EH (cell line): ENCODE results near the gene KLHL15.
"Not testable (repeated sequence)": the region's sequence is repeated elsewhere in the genome, so short reads cannot be mapped to it uniquely, and the experiment has no call there.

Experiments
- DNase-seq: peaks from one replicate; pipeline ENCODE4 v3.0.0-alpha.2; 2015; ENCODE audit warnings: low read depth

The KLHL15 gene

DNA sequence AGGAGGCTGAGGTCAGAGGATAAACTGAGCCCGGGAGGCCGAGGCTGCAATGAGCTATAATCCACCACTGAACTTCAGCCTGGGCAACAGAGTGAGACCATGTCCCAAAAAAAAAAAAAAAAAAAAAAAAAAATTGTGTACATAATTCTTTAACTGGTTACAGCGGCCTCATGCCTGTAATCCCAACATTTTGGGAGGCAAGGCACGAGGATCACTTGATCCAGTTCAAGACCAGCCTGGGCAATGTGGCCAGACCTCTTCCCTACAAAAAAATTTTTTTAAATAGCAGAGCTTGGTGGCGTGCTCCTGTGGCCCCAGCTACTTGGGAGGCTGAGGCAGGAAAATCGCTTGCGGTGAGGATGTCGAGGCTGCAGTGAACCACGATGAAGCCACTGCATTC lies 9.3 kb downstream of the KLHL15 start:
- DNase-seq, result no peak

DNA sequence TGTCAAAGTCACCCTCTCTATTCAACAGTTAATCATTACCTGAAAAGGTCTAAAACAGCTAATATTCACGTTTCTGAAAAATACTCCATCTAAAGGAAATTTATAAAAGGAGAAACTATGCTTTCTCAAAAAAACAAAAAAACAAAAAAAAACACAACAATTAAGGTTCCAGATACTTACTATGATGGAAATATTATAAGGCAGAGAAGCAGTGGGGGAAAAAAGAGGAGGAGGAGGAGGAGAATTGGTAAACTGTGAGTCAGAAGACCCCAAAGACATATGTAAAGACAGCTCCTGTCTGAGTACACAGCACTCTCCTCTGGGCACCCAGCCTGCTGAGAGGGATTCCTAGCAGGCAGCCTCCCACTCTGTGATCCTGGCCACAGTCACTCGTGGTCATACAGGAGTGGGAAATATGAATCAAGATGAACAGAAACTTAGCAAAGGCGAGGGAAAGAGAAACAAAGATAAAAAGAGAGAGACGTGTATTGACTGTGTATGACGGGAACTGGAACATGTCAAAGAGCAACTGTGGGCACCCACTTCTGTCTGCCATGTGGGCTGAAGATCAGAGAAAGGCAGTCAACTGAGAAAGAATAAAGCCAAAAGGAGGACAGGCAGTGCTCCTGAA lies 12.5 kb downstream of the KLHL15 start:
- no peak for DNase-seq

DNA sequence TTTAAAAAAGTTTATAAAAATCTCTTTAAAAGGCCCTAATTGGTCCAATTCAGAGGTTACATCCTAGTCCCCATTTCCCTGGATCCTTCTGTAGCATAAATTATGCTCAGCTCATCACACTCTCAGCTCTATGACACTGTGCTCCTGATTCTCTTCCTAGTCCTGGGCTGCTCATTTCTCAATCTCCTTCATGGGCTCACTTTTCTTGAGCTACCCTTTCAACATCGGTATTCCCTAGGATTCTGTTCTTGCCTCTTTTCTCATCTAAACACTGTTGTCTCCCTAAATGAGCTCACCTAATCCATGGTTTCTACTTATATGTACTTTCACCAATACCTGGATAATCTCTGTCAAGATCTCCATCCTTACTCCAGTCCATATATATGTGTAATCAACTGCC lies 14.7 kb downstream of the KLHL15 start:
- no peak for DNase-seq

DNA sequence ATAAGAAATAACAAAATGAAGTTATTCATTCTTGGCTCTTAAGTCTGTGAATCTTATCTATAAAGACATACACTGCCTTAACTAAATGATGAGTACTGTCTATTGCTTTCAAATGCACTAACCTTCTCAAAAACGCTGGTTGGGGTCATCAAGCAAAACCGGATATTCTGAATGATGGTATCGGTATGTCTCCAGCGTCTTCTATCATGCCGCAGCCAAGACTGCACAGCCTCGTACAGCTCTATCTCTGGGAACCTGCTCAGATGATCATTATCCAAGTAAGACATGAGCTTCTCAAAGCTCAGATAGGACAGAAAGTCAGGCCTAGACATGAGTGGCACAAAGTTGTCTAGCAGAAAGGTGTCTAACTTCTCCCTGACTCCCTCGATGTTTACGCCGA lies 21.1 kb downstream of the KLHL15 start:
- no peak for DNase-seq

DNA sequence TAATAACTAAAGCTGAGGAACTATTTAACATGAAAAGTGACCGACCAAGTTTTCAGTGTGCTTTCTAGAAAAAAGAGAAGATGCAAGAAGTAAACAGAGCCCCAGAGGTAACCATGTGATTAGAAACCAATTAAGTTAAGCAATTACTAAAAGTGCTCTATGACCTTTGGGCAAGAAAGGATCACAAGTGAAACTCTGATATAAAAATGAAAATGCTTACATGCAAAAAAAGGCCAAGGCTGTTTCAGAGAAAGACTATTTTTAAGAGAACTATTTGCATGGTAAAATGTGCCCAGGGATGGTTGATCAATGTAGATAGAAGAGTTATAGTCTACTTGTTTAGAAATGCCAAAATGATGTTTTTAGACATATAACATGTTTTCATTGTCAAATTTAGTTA lies 22.0 kb downstream of the KLHL15 start:
- DNase-seq, result no peak

DNA sequence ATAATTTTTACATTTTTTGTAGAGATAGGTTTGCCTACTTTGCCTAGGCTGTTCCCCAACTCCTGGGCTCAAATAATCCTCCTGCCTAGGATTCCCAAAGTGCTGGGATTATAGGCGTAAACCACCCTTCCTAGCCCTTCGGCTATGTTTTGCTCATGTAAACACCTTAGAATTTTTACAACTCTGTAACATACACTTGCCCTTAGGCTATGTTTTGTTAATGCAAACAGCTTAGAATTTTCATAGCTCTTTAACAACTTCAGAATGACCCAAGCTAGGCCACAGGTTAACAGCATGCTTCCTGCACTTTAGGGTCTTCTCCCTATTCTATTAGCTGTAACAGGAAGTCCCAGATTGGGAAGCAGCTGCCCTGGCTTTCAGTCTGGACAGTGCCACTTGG lies 24.2 kb downstream of the KLHL15 start:
- no peak for DNase-seq

DNA sequence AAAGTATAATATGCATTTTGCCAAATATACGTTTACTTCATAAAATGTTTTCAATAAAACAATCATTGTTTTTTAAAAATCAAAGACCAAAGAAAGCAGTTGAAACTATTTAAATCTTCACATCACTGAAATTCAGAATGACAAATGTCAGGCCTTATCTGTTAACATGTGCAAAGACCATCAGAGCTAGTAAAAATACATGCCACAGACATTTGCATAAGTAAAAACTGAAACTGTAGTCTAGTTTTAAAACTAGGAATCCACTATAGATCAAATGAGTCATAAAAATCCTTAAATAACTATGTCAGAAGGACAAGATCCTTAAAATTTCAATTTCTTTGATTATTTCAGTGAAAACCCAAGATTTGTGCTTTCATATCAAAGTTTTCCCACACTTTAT lies 24.8 kb downstream of the KLHL15 start:
- no peak for DNase-seq

DNA sequence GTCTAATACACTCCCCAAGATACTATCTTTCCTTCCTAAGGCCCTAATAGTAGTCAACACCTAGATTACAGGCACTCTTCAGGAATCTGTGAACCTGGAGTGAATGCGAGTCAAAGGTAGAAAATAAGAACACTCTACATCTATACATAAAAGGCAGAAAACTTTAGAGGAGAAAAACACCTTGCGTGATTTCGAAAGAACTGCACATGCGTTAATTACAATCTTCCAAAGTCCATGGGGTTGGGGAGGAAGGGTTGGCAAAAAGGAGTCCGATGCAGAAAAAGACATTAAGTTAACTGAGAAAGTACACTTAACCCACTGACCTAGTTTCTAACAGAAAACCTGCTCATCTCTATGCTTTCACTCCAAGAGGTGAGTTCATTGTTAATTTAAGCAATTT lies 27.3 kb downstream of the KLHL15 start:
- no peak for DNase-seq

DNA sequence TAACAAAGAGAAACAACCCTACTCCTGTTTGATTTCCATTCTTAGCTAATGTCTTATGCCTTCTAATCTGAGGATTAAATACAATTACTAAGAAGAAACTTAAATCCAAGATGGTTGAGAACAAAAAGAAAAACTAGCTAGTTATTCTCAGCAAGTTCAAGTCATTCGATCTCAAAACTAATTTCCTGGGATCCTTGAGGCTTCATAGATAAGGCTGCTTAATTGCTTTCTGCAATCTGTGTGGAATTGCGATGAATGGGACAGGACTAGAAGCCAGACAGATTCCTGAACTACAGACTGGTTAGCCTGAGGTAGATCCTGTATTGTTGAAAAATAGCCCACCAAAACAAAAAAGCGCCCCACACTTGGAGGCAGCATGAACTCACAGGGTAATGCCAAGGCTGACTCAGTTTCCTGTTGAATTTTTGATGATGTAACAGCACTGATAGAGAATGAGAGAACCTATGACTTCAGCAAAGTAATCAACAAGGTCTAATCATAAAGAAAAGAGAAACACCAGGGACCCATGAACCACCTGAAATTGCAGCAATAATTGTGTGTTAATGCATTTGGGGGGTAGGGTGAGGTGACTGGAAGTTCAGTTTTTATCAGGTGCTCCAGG lies 33.9 kb downstream of the KLHL15 start:
- peak; percentile 6 for DNase-seq

DNA sequence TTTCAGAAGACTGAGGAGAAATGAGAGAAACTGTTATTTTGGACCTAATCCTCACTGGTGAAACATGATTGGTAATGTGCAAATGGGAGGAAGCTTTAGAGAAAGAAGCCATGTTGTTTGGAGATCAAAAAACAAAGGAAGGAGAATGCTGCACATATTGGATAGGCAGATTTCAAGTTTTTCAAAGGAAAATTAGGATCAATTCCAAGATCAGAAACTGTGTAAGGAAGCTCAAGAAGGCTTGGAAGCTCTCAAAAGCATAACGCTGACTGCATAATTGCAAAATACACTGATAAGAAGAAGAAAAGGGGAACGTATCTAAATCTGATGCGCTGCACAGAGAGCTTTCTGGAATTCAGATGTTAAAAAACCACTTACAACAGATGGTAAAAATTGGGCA lies 34.6 kb downstream of the KLHL15 start:
- no peak for DNase-seq

DNA sequence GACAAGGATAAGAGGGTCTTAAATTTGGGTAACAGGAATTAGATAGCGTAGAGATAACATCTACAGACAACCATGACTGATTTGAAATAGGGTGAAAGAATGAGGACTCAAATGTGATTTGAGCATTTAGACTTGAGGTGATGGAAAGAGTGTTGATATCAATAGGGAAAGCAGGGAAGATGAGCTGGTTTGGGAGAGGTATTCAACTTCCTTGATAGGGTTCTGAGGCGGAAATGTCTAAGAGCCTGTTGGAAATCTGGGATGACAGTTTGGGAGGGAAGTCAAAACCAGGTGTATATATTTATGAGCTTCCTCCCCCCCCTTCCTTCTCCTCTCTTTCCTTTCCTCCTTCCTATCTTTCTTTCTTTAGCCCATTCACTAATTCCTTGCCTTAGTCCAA lies 36.5 kb downstream of the KLHL15 start:
- DNase-seq, result no peak

DNA sequence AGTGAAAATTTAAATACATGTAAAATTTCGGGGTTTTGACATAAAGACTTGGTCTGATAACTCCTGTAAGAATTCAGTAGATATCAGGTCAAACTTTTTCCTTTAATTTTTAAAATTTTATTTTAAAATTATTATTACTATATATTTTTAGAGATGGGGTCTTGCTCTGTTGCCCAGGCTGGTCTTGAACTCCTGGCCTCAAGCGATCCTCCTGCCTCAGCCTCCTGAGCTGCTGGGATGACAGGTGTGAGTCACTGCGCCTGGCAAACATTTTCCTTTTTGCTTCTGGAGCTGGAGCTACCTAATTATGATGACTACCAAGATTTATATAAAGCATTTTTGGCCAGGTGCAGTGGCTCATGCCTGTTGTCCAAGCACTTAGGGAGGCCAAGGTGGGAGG lies 37.3 kb downstream of the KLHL15 start:
- no peak for DNase-seq

DNA sequence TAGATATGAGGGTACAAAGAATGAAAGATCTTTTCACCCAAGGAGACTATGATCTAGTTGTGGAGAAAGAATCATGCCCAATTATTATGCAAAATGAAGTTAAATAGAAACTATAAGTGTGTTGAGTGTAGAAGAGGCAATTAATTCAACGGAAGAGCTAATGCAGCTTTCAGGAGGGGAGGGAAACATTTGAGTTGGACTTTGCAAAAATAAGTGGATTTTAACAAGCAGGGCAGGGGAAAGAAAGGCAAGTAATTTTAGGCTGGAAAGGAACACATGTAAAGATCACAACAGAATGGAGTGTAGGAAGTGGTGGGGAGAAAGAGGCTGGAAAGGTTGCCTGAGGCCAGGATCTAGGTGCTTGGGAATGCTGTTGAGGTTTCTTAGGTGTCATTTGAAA lies 44.1 kb downstream of the KLHL15 start:
- no peak for DNase-seq

DNA sequence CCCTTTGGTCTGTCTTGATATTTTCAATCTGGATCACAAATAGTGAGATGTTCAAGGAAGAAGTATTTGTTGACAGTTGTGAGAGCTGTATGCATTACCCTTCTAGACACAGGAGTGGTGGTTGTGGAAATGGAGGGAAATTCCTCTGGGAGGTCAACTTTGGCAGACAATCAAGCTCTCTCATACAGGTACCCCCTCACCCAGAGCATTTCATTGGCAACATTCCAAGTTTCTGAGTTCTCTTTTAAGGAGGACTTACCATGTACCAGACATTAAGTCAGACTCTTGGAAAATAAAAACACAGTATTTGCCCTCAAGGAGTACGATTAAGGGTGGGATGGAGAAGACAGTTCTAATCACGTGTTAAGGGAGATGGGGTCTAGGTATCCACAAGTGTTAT lies 45.3 kb downstream of the KLHL15 start:
- DNase-seq, result no peak

DNA sequence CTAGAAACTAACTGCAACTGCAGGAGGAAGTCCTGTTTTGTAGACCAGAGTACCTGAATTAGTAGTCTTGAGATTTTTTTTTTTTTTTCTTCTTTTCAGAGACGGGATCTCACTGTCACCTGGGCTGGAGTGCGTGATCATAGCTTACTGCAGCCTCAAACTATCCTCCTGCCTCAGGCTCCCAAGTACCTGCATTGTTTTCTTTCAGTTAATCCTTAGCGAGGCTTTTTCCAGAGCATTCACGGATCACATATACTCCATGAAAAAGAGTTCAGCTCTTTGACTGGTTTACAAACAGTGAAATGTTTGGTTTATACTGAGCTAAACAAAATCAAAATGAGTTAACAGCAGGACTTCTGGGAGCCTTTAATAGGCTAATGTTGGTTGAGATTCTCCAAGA lies 45.8 kb downstream of the KLHL15 start:
- DNase-seq, result no peak

DNA sequence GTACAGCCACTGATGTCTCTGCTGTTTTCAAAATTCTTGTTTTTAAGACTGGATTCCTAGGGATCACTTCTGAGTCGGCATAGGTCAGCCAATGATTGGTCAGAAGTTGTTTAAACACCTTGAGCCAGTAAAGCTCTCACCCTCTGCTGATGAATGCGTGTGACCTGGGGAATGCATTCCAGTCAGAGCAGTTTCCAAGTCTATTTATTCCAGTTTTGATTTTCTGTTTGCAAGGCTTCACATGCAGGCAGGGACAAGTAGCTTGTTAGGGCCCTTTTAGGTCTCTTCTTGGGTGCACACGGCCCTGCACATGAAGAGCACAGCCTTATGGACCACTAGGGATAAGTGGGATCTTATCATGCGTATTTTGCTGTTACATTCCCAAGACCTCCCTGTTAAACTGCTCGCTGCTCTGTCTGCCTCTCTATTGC lies 47.0 kb downstream of the KLHL15 start:
- peak; percentile 15 for DNase-seq

DNA sequence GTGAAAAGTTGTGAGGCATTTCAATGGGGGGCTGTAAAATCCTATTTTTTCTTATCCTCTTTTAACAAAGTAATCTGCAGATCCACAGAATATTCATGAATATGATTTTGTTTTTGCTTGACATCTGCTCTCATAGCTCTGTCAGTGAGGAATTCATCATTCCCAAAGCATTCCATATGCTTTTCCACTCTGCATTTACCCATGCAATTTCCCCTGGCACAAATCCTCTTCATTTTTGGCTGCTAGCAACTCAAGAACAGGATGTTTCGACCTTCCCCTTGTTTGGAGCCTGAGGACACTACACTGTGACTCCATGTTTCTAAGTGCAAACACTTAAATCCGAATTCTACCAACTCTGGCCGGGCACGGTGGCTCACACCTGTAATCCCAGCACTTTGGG lies 48.5 kb downstream of the KLHL15 start:
- DNase-seq, result peak; percentile 24

DNA sequence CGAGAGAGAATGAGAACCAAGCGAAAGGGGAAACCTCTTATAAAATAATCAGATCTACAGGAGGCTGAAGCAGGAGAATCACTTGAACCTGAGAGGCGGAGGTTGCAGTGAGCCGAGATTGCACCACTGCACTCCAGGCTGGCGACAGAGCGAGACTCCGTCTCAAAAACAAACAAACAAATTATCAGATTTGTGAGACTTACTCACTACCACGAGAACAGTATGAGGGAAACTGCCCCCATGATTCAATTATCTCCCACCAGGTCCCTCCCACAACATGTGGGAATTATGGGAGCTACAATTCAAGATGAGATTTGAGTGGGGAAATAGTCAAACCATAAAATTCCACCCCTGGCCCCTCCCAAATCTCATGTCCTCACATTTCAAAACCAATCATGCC lies 61.4 kb downstream of the KLHL15 start:
- DNase-seq, result not testable (repeated sequence)

DNA sequence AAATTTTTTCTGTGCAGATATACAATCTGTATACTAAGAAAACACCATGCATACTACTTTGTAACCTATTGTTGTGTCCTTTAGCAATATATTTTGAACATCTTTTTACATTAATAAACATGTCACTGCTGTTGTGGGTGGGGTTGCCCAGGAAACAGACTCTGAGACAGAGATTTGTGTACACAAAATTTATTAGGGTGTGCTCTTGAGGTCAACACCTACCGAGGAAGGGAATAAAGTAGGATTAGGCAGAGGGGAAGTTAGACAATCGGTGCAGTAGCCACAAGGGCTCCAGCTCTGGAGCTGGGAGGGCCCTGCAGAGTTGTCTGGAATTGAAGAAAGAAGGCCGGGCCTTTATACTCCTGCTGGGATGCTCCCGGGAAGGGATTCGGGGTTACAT lies 62.8 kb downstream of the KLHL15 start:
- DNase-seq, result no peak

DNA sequence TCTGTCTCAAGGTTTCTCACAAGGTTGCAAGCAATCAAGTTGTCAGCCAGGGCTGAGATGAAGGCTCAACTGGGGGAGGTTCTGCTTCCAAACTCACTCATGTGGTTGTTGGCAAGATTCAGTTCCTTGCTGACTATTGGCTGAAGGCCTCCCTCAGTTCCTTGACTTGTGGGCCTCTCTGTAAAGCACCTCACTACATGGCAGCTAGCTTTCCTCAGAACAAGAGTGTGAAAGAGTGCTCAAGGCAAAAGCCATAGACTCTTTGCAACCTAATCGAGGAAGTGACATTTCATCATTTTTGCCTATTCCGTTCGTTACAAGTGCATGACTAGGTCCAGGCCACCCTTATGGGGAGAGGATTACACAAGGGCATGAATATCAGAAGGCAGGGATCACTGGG lies 67.2 kb downstream of the KLHL15 start:
- no peak for DNase-seq

DNA sequence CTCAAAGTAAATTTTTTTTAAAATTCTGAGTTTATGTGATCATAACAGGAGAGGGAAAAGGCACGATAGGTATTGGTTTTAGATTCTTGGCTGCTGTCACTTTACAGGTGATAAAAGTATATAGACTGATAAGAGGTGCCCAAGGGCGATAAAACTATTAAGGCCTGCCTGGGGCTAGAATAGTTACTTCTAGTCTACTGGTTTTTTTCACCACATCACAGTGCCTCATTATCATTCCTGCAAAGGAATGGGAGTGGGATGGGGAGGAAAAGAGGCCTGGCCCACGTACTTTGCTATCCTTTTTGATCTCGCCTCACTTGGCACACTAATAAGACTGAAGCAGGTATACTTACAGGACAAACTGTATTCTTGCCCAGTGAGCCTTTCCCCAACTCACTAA lies 72.6 kb downstream of the KLHL15 start:
- no peak for DNase-seq

DNA sequence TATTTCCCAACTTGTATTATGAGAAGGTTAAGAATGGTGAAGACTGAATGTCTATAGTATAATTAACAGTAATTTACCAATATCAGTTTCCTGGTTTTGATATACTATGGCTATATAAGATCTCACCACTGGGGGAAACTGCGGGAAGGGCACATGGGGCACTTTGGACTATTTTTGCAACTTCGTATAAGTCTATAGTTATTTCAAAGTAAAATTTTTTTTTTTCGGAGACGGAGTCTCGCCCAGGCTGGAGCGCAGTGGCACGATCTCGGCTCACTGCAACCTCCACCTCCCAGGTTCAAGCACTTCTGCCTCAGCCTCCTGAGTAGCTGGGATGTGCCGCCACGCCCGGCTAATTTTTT lies 73.1 kb downstream of the KLHL15 start:
- DNase-seq, result no peak

DNA sequence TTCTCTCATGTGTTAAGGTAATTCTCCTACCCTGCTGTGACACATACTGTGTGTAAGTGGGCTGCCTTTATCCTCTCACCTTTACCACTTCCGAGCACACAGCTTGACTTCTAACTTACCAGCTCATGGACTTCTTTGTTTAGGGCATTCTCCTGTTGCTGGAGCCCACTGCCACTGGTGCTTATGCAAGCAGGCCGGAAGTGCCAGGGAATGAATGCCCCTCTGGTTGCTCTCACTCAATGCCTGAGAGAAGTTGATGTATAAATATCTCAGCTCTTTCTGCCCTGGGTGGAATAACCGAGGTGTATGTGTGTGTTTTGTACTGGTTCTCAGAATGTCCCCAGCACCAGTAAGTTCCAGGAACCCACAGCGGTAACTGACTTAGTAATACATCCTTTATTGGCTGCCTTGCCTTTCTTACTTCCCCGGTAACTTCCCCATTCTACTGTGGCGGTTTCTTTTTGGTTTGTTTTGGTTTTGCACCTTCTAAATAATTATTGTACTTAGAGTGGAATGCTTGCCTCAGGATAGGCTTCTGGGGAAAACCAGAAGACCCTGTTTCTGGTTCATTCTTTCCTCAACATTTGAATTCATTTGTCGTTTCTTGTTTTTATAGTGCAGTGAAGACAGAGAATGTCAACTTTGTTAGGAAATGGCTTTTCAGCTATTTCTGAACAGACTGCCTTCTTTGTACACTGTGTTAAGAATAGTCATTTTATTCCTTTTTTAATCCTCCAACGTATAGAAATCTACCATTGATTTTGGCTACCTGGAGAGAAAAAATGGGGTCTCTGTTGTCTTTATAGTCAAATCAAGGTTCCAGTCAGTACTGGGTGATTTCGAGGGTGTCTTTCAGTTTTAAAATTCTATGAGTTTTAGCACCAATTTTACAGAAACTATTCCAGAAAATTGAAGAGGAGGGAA lies 73.7 kb downstream of the KLHL15 start:
- peak; percentile 2 for DNase-seq
